UCSD-AML1 (cell line): ENCODE results near the gene GPR89B.
"Not testable (repeated sequence)": the region's sequence is repeated elsewhere in the genome, so short reads cannot be mapped to it uniquely, and the experiment has no call there.

Experiments used
- DNase-seq: peaks from one replicate; lab custom pipeline; 2025; ENCODE audit not compliant: unreplicated experiment; lab: John Stamatoyannopoulos, UW

GPR89B gene

DNA sequence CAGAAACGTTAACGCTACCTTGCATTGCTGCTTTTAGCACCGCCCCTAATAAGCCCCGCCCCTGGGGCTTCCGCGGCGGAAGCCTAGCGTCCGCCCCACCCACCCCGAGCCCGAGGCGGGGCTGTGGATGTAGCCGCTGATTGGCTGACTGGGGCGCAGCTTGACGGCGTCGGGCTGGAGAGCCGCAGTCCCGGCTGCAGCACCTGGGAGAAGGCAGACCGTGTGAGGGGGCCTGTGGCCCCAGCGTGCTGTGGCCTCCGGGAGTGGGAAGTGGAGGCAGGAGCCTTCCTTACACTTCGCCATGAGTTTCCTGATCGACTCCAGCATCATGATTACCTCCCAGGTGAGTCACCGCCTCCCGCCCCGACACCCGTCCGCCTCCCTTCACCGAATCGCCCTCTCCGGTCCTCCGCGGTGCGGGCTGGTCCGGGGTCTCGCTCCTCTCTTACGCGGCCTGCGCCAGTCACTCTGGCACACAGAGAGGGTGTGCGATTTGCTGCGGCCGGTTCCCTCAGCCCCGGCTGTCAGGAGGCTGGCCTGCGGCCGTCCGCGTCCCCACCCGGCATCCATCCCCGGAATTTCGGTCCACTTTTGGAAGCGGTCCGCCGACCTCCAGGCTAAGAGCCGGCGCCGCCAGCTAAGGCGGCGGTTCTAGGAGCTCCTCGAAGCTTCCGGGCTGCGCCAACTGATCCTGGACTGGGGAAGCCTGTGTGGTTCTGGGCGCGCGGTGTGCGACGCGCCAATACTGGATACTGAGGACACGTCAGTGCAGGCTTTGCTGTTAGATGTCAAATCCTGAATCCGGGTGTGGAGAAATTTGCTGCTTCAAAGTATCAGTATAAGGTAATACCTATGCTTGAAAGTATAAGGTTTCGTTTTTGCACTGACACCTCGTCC lies at the start of gene GPR89B:
Gene GPR89B (plus strand): TSS at position 185 of the 897 bp plus-strand sequence. CDS start 117 bp downstream, at position 302.
- peak; percentile 92 for DNase-seq

DNA sequence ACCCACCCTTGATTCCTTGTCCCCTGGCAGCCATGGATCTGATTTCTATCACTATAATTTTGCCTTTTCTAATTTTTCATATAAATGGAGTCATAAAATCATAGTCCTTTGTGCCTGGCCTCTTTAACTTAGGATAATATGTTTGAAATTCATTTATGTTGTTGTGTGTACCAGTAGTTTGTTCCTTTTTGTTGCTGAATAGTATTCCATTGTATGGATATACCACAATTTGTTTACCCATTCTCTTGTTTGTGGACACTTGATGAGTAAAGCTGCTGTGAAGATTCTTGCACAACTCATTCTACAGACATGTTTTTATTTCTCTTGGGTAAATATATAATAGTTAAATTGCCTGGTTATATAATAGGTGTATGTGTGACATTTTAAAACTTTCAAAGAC lies 48.3 kb upstream of the GPR89B start:
- no peak for DNase-seq

DNA sequence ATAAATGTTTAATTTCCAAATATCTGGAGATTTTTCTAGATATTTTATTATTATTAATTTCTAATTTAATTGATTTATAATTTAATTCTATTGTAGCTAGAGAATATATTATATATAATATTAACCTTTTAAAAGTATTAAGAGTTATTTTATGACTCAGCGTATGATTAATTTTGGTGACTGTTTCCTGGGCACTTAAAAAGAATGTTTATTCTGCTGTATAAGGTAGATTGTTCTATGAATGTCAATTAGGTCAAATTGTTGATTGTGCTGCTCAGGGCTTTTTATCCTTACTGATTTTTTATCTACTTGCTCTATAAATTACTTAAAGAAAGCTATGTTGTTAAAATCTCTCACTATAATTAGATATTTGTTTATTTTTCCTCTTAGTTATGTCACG lies 45.7 kb upstream of the GPR89B start:
- DNase-seq: no peak

DNA sequence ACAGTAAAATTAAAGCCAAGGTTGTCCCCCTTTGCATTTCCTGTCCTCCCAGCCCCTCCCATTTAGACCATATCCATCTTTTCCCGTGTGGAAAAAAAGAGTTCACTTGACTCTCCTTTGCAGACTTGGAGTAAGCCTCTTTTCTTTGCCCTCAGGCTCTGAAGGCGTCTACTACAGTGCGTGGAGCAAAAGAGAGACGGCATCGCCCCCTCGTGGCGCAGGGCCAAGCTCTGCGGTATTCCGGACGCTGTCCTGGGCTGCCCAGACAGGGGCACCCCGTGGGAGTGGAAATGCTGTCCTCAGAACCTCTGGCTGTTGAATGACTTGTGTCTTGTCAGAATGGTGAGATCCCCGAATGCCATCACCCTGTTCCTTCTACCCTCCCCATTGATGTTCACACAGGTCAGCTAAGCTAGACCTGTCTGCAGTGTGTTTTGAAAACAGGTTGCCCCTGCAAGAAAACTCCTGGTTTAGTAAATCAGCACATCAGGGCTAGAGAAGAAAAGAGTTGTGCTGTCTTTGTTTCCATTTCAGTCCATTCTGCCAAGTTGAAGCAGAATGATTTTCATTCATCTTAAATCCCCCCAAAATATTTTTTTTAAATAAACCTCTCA lies 37.9 kb upstream of the GPR89B start:
- DNase-seq: peak; percentile 83

DNA sequence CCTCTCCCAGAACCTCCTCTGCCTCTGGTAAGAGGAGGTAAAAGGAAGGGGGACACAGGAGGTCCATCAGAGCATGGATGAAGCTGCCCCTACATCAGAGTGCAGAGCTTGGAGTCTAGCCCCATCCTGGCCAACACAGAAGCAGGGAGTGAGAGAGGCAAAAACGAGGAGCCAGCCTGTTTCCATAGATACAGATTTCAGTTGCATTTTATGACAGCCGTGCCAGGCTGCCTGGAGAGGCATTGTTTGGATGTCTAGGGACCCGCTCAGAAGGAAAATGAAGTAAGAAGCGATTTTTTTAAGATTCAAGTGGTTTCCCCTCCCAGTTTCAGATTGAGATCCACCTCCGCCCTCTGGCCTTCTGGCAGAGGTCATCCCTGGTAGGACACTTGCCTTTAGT lies 37.1 kb upstream of the GPR89B start:
- DNase-seq: no peak

DNA sequence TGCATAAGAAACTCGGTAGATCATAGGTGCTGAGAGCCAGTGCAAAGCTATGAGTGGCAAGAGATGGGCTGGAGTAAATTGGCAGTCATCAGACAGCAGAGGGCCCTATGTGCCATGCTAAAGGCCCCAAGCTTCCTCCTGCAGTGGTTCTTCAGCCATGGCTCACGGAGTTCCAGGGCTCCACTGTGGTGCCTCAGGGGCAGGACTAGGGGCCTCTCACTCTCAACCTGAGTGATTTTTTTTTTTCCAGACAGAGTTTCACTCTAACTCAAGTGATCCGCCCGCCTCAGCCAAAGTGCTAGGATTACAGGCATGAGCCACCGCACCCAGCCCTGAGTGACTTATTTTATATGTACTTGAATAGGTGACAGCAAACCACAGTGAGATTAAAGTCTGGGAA lies 36.0 kb upstream of the GPR89B start:
- DNase-seq: peak; percentile 32

DNA sequence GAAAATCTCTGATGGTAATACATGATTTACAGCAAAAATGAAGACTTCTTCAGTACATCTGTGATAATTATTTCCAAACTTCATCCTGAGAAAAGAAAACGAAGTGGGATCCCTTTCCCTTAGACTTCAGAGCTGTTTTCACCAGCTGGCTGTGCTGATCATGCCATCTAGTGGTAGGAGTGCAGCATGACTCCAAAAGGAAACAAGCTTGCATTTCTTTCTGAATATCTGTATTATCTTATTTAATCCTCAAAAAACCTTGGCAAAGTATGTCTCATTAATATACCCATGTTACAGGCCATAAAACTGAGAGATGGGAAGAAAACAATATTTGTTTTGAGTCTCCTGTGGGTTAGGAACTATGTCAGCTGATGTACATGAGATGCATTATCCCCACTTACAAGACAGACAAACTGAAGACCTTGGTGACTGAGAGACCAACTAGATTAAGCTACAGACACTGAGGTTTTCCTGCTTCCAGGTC lies 35.4 kb upstream of the GPR89B start:
- no peak for DNase-seq

DNA sequence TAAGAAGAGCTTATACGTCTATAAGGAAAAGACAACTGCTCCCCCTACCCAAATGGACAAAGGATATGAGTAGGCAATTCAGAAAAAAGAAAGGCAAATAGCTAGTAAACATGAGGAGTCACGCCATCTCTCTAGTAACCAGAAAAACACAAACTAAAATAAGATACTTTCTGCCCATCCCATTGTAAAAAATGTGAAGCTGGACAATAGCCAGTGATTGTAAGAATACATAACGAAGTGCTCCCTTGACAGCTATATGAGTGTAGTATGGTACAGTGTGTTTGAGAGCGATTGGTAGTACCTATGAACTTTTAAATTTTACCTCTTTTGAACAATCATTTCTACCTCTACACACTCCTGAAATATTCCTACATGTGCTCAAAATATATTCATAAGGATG lies 33.1 kb upstream of the GPR89B start:
- DNase-seq: no peak

DNA sequence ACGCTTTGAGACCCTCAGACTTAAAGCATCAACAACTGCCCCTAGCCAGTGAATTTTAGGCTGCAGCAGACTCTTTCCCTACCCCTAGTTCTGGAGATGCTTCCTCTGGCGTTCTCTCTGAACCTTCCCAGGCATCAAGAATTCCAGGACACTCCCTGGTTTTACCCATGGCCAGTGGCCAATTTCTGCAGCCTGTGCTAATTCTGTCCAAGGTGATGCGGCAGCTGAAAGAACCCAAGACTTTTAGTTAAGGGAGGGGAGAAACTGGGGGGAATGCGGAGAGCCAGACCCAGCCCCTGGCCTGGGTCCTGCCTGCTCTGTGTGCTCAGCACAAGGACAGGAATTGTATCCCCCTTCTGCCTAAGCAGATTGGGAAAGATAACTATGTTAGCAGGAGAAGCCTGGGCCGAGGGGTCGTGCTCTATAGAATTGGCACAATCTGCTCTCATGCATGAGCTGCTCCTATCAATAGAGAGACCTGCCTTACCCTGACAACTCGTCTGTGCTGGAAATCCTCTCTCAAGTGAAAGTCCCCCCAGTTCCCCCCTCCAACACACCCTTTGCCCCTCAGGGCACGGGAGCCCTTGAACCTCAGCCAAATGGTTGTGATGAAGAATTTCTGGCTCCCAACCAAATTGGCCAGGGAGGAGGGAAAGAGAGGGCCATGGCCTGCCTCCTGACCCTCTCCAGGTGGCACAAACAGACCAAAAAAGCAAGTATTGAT lies 31.0 kb upstream of the GPR89B start:
- no peak for DNase-seq

DNA sequence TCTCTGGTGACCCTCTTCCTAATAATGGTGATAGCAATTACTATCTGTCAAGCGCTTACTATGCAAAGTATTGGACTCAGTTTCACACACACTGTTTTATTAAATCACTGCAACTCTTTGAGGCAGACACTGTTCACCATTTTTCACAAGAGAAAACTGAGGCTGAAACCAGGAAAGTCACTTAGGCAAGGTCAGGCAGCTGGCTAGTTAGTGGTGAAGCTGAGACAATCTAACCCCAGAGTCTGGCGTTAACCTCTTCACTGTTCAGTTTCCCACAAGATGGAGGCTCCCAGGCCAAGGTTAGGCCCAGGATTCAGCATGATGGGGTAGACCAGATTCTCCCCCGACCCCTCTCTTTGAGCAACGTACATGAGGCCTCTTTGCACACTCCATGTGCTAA lies 30.4 kb upstream of the GPR89B start:
- no peak for DNase-seq

DNA sequence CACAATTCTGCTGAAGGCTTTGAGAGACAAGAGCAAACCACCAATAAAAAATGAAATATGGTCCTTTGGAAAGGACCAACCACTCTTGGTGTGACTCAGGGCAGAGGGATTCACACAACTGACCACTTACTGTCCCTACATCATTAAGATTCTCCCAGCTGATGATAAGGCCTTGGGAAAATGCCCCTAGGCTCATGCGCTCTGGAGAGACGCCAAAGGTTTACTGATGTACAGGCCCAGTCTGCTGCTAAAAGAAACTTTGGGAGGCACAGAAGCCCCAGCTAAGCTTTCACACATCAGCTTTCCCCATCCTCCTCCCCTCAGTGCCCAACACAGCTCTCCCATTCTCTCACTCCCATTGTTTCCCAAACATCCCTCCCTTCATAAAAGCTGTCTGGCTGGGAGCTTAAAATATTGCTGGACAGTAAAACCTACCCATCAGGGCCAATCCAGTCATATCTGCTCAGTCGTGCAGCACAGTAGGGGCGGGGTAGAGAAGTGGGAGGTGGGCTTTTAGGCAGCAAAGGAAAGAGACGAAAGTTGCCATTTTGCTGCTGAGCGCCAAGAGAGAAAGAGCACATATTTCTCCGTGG lies 25.9 kb upstream of the GPR89B start, which contains the start of gene GJA8:
Gene GJA8 (plus strand): TSS at position 543 of the 593 bp plus-strand sequence. CDS start 5,161 bp downstream, outside the sequence.
- DNase-seq: no peak

DNA sequence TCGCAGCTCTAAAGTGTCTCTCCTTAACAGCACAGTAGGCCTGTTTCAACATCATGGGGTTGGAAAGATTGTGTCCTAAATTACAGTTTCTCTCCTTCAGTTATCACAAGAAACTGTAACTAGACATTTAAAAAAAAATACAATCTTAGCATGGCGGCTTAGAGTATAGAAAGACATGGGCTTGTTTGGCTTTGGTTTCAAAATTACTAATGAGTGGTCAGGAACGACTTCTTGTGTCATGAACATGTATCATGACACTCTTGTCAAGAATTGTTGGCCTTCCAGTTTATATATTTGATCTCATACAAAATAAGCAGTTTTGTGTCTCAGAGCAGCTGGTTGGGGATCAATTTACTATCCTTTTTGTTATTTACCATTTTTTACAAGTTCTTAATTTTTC lies 23.5 kb upstream of the GPR89B start:
- no peak for DNase-seq

DNA sequence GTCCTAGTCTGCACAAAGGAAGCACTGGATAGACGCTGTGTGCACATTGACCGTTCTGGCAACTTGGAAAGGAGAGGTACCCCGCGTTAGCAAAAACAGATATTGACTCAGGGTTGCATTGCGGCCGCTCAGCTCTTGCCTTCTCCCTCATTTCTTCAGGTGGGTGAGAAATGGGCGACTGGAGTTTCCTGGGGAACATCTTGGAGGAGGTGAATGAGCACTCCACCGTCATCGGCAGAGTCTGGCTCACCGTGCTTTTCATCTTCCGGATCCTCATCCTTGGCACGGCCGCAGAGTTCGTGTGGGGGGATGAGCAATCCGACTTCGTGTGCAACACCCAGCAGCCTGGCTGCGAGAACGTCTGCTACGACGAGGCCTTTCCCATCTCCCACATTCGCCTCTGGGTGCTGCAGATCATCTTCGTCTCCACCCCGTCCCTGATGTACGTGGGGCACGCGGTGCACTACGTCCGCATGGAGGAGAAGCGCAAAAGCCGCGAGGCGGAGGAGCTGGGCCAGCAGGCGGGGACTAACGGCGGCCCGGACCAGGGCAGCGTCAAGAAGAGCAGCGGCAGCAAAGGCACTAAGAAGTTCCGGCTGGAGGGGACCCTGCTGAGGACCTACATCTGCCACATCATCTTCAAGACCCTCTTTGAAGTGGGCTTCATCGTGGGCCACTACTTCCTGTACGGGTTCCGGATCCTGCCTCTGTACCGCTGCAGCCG lies 20.3 kb upstream of the GPR89B start:
- DNase-seq: no peak

DNA sequence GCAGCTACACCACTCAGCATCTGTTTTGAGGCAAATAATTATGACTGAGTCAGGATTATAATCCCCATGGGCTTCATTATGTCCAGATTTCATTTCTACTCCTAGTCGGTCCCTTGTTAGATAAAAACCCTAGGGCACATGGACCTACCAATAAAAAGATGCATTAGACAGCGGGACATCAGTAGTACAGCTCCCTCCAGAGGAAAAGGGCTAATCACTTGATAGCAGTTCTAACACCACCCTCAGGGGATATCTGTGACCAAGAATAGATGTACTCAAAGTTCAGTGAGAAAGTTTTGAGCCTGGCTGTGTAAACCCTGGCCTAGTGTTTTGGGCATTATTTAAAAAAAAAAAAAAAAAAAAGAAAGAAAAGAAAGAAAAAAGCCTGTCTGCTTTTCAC lies 15.7 kb upstream of the GPR89B start:
- no peak for DNase-seq

DNA sequence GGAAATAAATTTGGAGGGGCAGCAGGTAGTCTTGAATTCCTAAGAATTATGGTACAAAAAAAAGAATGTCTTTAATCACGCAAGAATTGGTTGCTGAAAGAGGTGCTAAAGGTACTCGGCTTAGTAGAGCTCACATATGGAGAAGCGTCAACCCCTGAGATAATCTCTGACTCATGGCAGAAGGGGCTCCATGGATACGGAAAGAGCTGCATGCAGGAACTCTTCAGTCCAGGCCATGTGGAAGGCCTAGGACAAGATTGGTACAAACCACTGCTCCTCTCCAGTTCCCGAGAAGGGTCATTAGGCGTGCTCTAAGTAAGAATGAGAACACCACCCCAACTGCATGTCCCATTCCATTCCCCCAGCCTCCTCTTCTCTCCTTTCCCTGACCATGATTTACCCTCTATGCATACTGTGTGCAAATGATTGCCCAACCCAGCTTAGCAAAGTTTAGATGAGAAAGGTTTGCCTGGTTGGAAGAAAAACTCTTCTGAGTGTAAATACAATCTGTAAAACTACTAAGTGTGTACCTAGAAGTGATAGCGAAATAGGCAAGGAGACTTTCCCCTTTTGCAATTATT lies 14.8 kb upstream of the GPR89B start:
- DNase-seq: no peak

DNA sequence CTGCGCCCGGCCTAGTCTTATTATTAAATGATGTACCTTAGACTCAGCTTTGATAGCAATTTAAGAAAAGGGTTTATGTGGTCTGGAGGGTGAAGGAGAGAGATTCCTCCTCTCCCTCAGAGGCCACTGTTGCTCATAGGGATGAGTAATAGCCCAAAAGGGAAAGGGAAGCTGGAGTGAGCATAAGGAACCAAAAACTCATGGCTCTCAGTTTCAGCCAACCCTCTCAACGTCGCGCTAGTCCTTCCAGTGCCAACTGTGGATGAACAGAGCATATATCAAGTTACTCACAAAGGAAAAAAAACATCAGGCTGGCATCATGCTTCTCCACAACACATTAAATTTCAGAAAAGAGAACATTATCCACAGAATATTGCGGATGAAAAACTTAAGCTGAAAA lies 8.3 kb upstream of the GPR89B start:
- no peak for DNase-seq

DNA sequence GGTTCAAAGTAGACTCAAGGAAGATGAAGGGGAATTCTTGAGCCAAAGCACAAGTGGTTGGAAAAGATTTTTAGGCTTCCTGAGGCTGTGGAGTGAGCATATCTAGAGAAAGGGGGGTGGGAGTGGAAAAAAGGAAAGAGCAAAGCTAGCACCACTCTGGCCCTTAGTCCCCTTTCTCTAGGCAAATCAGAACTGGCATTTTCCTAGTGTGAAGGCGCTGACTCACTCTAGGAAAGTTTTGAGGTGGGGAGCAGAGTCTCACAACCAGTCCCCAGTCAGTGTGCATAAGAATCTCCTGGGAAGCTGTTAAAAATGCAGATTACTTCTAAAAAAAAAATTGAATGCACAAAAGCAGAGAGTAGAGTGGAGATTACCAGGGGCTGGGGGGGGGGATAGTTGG lies 3.4 kb upstream of the GPR89B start:
- no peak for DNase-seq

DNA sequence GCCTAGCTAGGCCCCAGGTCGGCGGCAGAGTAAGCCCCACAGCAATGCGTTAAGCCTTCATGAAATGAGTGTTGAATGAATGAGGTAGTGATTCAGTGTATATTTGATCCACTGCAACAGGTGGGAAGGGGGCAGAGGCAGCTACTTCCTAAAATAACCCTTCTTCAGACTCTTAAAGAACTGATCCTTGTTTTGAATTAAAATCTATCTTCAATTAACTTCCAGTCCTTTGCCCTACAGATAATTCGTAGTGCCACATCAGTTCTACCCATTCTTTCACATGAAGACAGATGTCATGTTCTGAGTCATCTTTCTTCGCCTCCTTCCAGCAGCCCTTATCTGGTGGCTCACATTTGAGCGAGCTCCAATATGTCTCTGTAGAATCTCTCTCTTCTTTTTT lies 1.0 kb upstream of the GPR89B start:
- DNase-seq: not testable (repeated sequence)

DNA sequence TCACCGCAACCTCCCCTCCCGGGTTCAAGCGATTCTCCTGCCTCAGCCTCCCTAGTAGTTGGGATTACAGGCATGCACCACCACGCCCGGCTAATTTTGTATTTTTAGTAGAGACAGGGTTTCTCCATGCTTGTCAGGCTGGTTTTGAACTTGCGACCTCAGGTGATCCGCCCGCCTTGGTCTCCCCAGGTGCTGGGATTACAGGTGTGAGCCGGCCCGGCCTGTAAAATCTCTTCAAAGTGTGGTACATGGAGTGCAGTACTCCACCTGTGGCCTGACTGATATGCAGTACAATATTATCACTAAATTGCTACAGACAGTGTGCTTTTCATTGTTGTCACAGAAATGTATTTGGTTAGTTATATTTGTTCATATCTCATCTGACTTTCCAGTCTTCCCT lies 531 bp upstream of the GPR89B start:
- DNase-seq: not testable (repeated sequence)

DNA sequence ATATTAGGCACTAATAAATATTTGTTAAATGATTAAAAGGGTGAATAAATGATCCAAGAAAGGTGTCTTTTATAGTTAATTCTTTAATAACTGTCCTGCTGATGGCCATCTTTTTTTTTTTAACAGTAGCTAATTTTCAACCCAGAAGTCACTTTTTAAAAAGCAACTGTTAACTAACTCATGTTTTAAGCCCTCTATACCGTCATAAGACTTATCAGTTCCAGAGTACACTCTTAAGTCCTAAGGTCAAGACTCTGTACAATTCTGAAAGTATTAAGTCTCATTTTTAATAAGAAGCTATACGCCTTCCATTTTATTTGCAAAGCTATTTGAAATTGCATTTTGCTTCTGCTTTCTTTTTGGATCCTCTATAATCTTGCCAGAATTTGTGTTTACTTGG lies 2.9 kb downstream of the GPR89B start:
- not testable (repeated sequence) for DNase-seq
